Measurements from ENCODE around the gene AKIP1. TPM values are rescaled to one million over a fixed set of nuclear protein-coding genes. Genes with fewer than 3 reads are reported as not detected.

AKIP1 gene, protein sequence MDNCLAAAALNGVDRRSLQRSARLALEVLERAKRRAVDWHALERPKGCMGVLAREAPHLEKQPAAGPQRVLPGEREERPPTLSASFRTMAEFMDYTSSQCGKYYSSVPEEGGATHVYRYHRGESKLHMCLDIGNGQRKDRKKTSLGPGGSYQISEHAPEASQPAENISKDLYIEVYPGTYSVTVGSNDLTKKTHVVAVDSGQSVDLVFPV
- total RNA-seq = 39.1 and 43.6 TPM in 2 replicates

DNA sequence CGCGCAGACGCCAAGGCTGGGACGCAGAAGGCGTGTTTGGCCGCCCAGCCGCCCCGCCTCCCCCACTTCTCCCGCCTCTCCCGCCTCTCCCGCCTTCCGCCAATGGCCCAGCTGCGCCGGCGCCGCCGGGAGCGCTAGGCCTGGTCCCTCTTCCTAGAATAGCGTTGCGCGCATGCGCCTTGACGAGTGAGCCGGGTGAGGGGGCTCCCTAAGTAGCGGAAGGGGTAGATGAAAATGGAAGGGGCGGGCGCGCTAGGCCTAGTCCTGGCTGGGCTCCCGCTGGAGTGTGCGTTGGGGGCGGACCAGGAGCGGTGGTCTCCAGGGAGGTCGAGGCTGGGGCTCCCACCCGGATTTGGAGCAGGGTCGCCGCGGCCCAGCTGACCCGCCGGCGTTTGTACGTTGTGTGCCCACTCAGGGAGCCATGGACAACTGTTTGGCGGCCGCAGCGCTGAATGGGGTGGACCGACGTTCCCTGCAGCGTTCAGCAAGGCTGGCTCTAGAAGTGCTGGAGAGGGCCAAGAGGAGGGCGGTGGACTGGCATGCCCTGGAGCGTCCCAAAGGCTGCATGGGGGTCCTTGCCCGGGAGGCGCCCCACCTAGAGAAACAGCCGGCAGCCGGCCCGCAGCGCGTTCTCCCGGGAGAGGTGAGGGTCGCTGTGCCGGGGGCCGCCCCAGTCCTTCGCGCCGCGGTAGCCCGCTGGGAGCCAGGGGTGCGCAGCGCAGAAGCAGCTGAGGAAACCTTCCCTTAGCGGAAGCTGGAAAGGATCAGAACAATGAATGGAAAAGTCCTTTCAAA is at the start of gene AKIP1:
Gene AKIP1, plus strand, starts transcription at position 161 of the 795 bp plus-strand sequence. Its CDS starts 261 bp downstream, at position 422.
- Histone ChIP-seq H3K27ac (ENCODE audit: low read depth, low read length) (peak within 1 kb of the TSS; percentile 74), H4K20me1 (ENCODE audit: insufficient read depth, low read length) (no peaks in the 10 kb centered on the region), H3K79me2 (ENCODE audit: insufficient read depth, low read length) (peaks cover 17% of the 10 kb centered on the region), H3K4me3 (ENCODE audit: insufficient read depth, low read length) (peak within 1 kb of the TSS; percentile 95), H3K4me1 (ENCODE audit: insufficient read depth, low read length) (peaks cover 26% of the 10 kb centered on the region), H3K36me3 (ENCODE audit: insufficient read depth, low read length) (peaks cover 10% of the 10 kb centered on the region), H3K4me2 (ENCODE audit: insufficient read depth, low read length) (peak within 1 kb of the TSS; percentile 93), H2AFZ (ENCODE audit: low read length) (peak within 1 kb of the TSS; percentile 94), H3K9me3 (ENCODE audit: low read depth, low read length) (no peaks in the 10 kb centered on the region), H3K27me3 (ENCODE audit: insufficient read depth, low read length) (no peaks in the 10 kb centered on the region)
- peak; percentile 97 for DNase-seq (ENCODE audit: insufficient read length, low spot score, missing footprints)
- TF ChIP-seq, protein P1, sequence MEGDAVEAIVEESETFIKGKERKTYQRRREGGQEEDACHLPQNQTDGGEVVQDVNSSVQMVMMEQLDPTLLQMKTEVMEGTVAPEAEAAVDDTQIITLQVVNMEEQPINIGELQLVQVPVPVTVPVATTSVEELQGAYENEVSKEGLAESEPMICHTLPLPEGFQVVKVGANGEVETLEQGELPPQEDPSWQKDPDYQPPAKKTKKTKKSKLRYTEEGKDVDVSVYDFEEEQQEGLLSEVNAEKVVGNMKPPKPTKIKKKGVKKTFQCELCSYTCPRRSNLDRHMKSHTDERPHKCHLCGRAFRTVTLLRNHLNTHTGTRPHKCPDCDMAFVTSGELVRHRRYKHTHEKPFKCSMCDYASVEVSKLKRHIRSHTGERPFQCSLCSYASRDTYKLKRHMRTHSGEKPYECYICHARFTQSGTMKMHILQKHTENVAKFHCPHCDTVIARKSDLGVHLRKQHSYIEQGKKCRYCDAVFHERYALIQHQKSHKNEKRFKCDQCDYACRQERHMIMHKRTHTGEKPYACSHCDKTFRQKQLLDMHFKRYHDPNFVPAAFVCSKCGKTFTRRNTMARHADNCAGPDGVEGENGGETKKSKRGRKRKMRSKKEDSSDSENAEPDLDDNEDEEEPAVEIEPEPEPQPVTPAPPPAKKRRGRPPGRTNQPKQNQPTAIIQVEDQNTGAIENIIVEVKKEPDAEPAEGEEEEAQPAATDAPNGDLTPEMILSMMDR (IDR thresholded peaks at IDR 0.05; ENCODE audit: extremely low read depth, low read depth, low read length) = no peak

DNA sequence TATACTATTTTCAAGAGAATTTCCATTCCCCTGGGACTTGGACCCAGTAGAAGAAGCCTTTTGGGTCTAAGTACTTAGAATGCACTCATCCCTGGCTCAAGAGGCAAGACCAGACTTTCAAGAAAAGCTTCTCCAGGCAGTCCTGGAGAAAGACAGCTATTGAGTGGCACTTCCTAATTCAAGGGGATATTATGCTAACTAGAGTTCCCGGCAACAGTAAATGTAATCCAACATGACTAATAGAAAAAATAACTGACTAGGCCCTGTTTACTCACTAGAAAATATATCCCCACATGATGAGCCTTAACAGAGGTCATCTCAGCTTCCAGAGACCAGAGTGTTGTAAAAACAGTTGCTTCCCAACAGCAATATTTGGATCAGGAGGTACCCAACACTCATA is 47.2 kb upstream of the AKIP1 start:
- H2AFZ ChIP-seq (ENCODE audit: low read length) = no peak overlapping the region
- H3K36me3 ChIP-seq (ENCODE audit: insufficient read depth, low read length) = no peaks in the 10 kb centered on the region
- peaks cover 33% of the 10 kb centered on the region for H3K4me1 ChIP-seq (ENCODE audit: insufficient read depth, low read length)
- peak; percentile 96 for DNase-seq (ENCODE audit: insufficient read length, low spot score, missing footprints)
- no peak overlapping the region for H3K4me3 ChIP-seq (ENCODE audit: insufficient read depth, low read length)
- H4K20me1 ChIP-seq (ENCODE audit: insufficient read depth, low read length) = no peaks in the 10 kb centered on the region
- peak overlapping the region; percentile 88 for H3K27ac ChIP-seq (ENCODE audit: low read depth, low read length)
- no peaks in the 10 kb centered on the region for H3K27me3 ChIP-seq (ENCODE audit: insufficient read depth, low read length)
- H3K79me2 ChIP-seq (ENCODE audit: insufficient read depth, low read length) = peaks cover 23% of the 10 kb centered on the region
- H3K9me3 ChIP-seq (ENCODE audit: low read depth, low read length) = no peaks in the 10 kb centered on the region
- TF ChIP-seq, protein P1 (IDR thresholded peaks at IDR 0.05; ENCODE audit: extremely low read depth, low read depth, low read length) = no peak
- H3K4me2 ChIP-seq (ENCODE audit: insufficient read depth, low read length) = peak overlapping the region; percentile 65

DNA sequence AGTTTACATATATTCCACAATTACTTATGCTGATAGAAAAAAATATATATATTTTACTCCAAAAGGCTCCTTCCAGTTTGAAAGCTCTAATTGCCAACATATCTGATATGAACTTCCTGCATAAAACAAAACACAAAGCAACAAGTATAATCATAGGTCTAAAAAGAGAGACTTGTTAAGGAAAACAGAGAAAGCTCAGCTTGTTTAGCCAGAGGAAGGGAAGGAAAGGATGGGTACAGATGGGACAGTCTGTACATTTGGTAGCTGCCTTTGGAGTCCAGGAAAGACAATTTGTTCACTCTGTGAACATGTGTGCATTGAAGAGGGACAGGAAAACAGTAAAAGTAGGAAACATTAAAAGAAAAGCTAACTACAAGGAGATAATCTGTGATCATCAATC is 45.7 kb upstream of the AKIP1 start:
- H3K9me3 ChIP-seq (ENCODE audit: low read depth, low read length) = no peaks in the 10 kb centered on the region
- no peaks in the 10 kb centered on the region for H3K27me3 ChIP-seq (ENCODE audit: insufficient read depth, low read length)
- TF ChIP-seq, protein P1 (IDR thresholded peaks at IDR 0.05; ENCODE audit: extremely low read depth, low read depth, low read length) = no peak
- no peaks in the 10 kb centered on the region for H4K20me1 ChIP-seq (ENCODE audit: insufficient read depth, low read length)
- H3K4me1 ChIP-seq (ENCODE audit: insufficient read depth, low read length) = peaks cover 44% of the 10 kb centered on the region
- no peak overlapping the region for H3K4me2 ChIP-seq (ENCODE audit: insufficient read depth, low read length)
- H2AFZ ChIP-seq (ENCODE audit: low read length) = no peak overlapping the region
- H3K27ac ChIP-seq (ENCODE audit: low read depth, low read length) = no peak overlapping the region
- no peak overlapping the region for H3K4me3 ChIP-seq (ENCODE audit: insufficient read depth, low read length)
- DNase-seq (ENCODE audit: insufficient read length, low spot score, missing footprints) = no peak
- peaks cover 21% of the 10 kb centered on the region for H3K79me2 ChIP-seq (ENCODE audit: insufficient read depth, low read length)
- H3K36me3 ChIP-seq (ENCODE audit: insufficient read depth, low read length) = no peaks in the 10 kb centered on the region

DNA sequence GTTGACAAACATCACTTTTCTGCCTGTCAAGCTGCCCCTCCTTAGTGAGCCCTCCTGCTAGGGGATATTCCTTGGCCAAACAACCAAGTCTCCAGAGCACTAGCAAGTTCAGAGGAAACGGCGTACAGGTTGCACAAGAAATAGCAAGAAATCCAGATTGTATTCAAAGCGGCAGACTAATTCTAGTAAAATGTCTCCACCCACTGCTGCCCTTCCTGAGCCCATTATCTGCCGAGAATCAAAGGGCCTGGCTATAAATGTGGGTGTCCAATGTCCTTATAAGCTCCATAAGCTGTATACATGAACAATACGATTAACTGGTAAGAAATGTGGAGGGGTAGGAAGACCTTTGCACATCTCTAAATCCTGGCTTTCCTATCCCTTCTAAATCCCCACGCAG is 44.0 kb upstream of the AKIP1 start:
- no peak overlapping the region for H2AFZ ChIP-seq (ENCODE audit: low read length)
- no peak overlapping the region for H3K4me3 ChIP-seq (ENCODE audit: insufficient read depth, low read length)
- no peak overlapping the region for H3K27ac ChIP-seq (ENCODE audit: low read depth, low read length)
- no peaks in the 10 kb centered on the region for H3K36me3 ChIP-seq (ENCODE audit: insufficient read depth, low read length)
- H4K20me1 ChIP-seq (ENCODE audit: insufficient read depth, low read length) = no peaks in the 10 kb centered on the region
- H3K4me1 ChIP-seq (ENCODE audit: insufficient read depth, low read length) = peaks cover 51% of the 10 kb centered on the region
- H3K79me2 ChIP-seq (ENCODE audit: insufficient read depth, low read length) = peaks cover 21% of the 10 kb centered on the region
- H3K4me2 ChIP-seq (ENCODE audit: insufficient read depth, low read length) = no peak overlapping the region
- TF ChIP-seq, protein P1 (IDR thresholded peaks at IDR 0.05; ENCODE audit: extremely low read depth, low read depth, low read length) = no peak
- no peaks in the 10 kb centered on the region for H3K9me3 ChIP-seq (ENCODE audit: low read depth, low read length)
- no peaks in the 10 kb centered on the region for H3K27me3 ChIP-seq (ENCODE audit: insufficient read depth, low read length)
- peak; percentile 56 for DNase-seq (ENCODE audit: insufficient read length, low spot score, missing footprints)

Data from osteoblast (primary cell).